GM12875 (cell line): ENCODE measurements around the gene ARNT2.

Experiments
- H3K4me3 ChIP-seq: one replicate; pipeline ENCODE4 v1.5.1; 2011; ENCODE audit warnings: low read depth, low read length, control low read depth
- TF ChIP-seq, protein P1 (sequence below): IDR thresholded peaks from 2 replicates; pipeline ENCODE4 v1.5.1; 2011; ENCODE audit warnings: low read depth, mild to moderate bottlenecking, control low read depth, inconsistent platforms, low read length, moderate library complexity, borderline replicate concordance; ENCODE audit not compliant: insufficient read depth

Gene ARNT2

DNA sequence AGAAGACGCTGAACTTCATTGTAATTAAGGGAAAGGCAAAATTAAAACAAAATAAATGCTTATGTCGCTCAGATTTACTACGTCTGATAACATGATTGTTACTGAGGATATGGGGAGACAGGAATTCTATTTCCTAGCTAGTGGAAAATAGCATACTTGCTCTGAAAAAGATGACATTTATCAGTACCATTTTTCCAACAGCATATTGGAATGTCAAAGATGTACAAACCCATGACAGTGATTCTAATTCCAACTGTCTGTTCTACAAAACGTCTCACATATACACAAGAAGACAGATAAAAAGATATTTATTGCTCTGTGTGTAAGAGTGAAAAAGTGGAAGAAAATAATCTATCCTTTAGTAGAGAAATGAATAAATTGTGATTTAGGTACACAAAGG, 197.1 kb downstream of the ARNT2 start:
- TF ChIP-seq, protein P1, sequence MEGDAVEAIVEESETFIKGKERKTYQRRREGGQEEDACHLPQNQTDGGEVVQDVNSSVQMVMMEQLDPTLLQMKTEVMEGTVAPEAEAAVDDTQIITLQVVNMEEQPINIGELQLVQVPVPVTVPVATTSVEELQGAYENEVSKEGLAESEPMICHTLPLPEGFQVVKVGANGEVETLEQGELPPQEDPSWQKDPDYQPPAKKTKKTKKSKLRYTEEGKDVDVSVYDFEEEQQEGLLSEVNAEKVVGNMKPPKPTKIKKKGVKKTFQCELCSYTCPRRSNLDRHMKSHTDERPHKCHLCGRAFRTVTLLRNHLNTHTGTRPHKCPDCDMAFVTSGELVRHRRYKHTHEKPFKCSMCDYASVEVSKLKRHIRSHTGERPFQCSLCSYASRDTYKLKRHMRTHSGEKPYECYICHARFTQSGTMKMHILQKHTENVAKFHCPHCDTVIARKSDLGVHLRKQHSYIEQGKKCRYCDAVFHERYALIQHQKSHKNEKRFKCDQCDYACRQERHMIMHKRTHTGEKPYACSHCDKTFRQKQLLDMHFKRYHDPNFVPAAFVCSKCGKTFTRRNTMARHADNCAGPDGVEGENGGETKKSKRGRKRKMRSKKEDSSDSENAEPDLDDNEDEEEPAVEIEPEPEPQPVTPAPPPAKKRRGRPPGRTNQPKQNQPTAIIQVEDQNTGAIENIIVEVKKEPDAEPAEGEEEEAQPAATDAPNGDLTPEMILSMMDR: no peak
- no peak overlapping the region for H3K4me3 ChIP-seq

DNA sequence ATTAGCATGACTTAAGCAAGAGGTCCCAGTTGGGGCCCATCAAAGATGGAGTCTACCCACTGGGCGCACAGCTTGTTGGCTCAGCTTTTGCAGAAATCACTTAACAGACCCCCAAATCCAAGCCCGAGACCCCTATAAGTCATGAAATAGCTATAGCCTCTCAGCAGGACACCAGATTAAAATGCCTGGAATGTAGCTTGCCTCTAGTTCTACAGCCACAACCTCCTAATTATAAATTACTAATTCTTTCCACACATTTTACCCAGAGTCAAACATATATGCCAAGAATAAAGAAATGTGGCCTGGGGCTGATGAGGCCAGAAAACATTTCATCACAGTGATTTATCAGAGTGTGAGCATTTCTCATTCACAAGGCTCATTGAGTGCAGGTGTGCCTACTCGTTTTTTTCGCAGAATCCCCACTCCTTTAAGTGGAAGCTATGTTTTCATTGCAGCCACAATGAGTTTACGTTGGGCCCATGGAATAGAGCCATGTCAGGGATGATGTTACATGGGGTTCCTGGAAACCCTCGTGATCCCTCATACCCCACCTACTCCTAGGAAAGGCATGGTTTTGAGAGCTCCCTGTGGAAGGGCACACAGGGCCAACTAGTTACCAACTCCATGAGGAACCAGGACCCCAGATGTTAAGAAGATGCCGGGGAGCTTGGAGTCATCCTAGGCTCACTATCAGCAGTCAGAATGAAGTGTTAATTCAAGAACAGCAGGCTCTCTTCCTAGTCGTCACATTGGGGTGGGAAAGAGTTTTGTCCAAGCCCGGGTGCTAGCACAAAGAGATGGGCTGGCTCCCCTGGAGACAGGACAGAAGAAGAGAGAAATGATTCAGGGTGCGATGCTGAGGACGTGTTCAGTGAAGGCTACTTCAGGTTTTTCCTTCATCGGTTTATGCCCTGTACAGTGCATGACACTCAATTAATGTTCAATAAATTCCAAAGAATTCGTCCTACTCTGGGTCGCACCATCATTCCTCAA, 200.7 kb downstream of the ARNT2 start:
- TF ChIP-seq, protein P1: no peak
- H3K4me3 ChIP-seq: no peak overlapping the region

DNA sequence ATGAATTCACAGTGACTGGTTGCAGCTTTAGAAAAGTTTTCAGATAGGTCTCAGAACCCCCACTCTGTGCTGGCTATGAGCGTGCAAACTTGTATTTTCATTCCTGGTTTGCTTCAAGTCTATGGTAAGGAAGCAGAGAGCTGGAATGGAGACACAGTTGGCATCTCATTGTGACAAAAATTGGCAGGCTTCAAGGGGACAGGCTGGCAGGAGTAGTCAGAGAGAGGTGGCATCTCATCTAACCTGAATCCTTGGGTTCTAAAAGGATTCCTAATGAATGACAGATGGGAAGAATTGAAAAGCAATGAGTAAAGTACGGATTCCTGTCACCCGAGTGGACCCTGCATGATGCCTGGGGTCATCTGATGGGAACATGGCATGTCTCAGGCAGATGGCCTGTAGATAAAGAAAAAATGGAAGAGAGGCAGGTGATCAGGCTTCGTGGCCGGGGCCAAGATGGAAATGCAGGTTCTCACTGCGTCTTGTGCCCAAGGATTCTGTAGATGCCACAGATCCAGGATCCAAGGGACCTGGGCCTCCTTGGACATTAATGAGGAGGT, 201.5 kb downstream of the ARNT2 start:
- no peak overlapping the region for H3K4me3 ChIP-seq
- TF ChIP-seq, protein P1: no peak

DNA sequence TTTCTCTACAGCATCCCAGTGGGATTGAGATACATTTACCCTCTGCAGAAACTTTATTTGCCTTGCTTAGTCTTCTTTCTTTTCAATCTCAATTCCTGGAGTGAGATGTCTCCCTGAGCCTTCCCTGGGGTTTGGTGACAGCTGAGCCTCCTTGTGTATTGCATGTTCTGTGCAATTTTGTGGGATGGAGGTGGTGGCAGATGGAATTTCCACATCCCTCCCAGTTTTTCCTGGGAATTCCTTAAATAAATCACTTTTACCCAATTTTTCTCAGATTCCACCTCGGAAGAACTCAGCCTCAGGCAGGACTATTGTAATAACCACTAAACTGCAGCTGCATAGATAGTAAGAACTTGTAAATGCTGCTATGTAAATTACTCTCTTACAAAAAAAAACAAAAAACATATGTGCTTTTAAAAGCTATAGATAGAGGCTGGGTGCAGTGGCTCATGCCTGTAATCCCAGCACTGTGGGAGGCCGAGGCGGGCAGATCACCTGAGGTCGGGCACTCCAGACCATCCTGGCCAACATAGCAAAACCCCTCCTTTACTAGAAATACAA, 202.4 kb downstream of the ARNT2 start:
- TF ChIP-seq, protein P1: no peak

DNA sequence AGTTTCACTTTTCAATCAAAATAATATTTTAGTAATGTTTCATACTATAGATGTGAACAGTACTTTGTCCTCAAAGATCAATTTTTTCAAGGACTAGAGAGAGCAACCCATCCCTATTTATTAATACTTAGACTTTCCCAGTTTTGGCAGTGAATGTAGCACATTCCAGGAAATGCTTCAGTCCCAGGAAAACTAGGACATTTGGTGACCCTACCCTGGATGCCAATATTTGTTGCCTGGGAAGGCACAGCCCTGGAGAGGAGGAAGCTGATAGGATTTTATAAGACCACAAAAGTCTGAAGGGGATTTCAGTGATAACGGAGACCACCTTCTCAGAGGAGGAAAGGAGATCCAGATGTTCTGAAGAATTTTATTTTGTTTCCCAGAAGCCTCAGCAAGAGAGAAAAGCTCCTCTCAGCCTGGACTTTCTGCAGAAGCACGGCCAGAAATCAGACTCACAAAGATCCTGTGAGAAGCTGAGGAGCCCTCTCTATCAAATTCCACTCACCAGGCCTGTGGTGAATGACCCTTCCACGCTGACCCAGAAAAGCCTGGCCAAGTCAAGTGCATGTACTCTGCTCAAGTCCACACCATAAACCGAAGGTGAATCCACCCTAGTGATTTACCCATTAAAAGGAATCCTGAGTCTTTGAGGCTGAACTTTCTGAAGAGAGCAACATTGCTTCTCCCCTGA, 203.3 kb downstream of the ARNT2 start:
- no peak overlapping the region for H3K4me3 ChIP-seq
- TF ChIP-seq, protein P1: no peak

More for the DNA sequence above, 202.4 kb downstream of the ARNT2 start:
- H3K4me3 ChIP-seq: no peak overlapping the region

DNA sequence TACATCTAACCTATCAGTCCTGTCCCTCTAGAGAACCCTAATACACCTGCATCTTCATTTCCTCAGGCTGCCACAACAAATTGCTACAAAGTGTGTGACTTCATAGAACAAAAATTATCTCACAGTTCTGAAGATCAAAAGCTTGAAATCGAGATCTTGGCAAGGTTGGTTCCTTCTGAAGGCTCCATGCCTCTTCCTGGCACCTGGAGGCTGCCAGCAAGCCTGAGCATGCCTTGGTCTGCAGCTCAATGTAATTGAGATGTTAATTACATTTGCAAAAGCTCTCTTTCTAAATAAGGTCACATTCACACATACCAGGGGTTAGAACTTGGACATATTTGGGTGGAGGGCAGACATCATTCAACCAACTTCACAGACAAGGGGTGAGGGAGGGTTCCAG, 204.5 kb downstream of the ARNT2 start:
- H3K4me3 ChIP-seq: no peak overlapping the region
- TF ChIP-seq, protein P1: no peak
